Ovary (tissue), 9 donors: Measurements from ENCODE around the gene GPC6. TPM values are rescaled to one million over a fixed set of nuclear protein-coding genes. Genes with fewer than 3 reads are reported as not detected.

Source experiments
- DNase-seq, 5 donors: peaks; one replicate each; pipeline ENCODE4 v3.0.0-alpha.2; 2019 to 2020
- H3K27ac ChIP-seq, 2 donors: fragments of 200-600 bp; one replicate each; pipeline versions ENCODE4 v1.5.1 to v1.8.0; 2019 to 2022
- H3K27me3 ChIP-seq: fragments of 200-600 bp; one replicate; pipeline ENCODE4 v1.8.0; 2022
- H3K36me3 ChIP-seq: fragments of 200-600 bp; sonication (generic); one replicate; pipeline ENCODE4 v1.5.1; 2019
- H3K4me1 ChIP-seq: one replicate; pipeline ENCODE4 v1.8.1; 2013; ENCODE audit warnings: mild to moderate bottlenecking, moderate library complexity; ENCODE audit not compliant: insufficient read depth
- H3K4me3 ChIP-seq: fragments of 200-600 bp; sonication (generic); one replicate; pipeline ENCODE4 v1.5.1; 2017
- H3K9me3 ChIP-seq, 2 donors: fragments of 200-600 bp in 1 of 2; sonication (generic) in 1 of 2; one replicate each; pipeline versions ENCODE4 v1.5.1 to v1.8.1; 2013 to 2019; ENCODE audit warnings: mild to moderate bottlenecking in 1 of 2, moderate library complexity in 1 of 2
- EP300 ChIP-seq: sonication (generic); formaldehyde crosslinking; IDR thresholded peaks from one replicate; pipeline ENCODE4 v1.6.1; 2017; ENCODE audit warnings: antibody characterized with exemption
- POLR2A ChIP-seq: fragments of 450-650 bp; IDR thresholded peaks from one replicate; pipeline ENCODE4 v1.6.1; 2017; ENCODE audit warnings: antibody characterized with exemption, mild to moderate bottlenecking, moderate library complexity
- WGBS, 3 donors: extraction: QIAGEN DNeasy Blood & Tissue Kit in 1 of 3; methylation state at CpG; one replicate each; pipeline versions ENCODE4 v1.1.5 to v1.1.7; 2013 to 2017; 5-methylcytosine and 5-hydroxymethylcytosine counted together
- intact Hi-C, 4 donors: fragments of 100-400 bp; cut with DNase I; formaldehyde crosslinking; loops; one replicate each; pipeline versions ENCODE4 v1.11.0 to v1.15.1; 2022 to 2023
- polyA plus RNA-seq, 2 donors: library from polyadenylated mRNA; stranded (reverse); fragments of 200-250 nt in 1 of 2; fragments of 350-450 nt in 1 of 2; fragmentation: Illumina TruSeq in 1 of 2; extraction: RNeasy Lipid Tissue Mini Kit (QIAGEN cat#74804) in 1 of 2; gene quantifications; one replicate each; pipeline ENCODE4 v1.2.3, GENCODE V29; 2013 to 2014
- total RNA-seq, 7 donors: library from RNA; depleted of rRNA in 2 of 7; stranded (reverse); fragments of >200 nt in 2 of 7; fragmentation: NEBNext Ultra II Directional in 3 of 7; extraction: Animal tissue kit (Norgen Biotek cat#: 25700) in 3 of 7; gene quantifications; one replicate each; pipeline versions ENCODE4 v1.1.0 to v1.2.4, GENCODE V29; 2016 to 2023
- TF ChIP-seq, protein P1 (sequence below), 3 donors: fragments of 450-650 bp in 2 of 3; fragments of 200-600 bp in 1 of 3; IDR thresholded peaks; one replicate each; pipeline versions ENCODE4 v1.5.1 to v1.8.0; 2016 to 2022; ENCODE audit warnings: antibody characterized with exemption in 3 of 3, mild to moderate bottlenecking in 1 of 3
- donor health status: DM: no; HTN: no; CAD: no; lungs with moderate emphysema.
- donor health status: DM: no; HTN: no; CAD: no.
- donor health status: Bipolar disorder and iron deficiency.
- donor health status: DM: yes; HTN: yes; CAD: no.
- donor health status: DM: no; HTN: no; CAD: no.
- donor health status: DM: yes; HTN: yes; CAD: no.

GPC6 gene
- total and polyA plus RNA-seq, 9 donors = 4.3 to 22.3 (median 17.9) TPM

- no peak for DNase-seq
- no peaks in the 10 kb centered on the region for H3K27me3 ChIP-seq
- H3K4me1 ChIP-seq = no peaks in the 10 kb centered on the region
- H3K27ac ChIP-seq = no peak overlapping the region
- intact Hi-C loops = no loop called here
- no peaks in the 10 kb centered on the region for H3K9me3 ChIP-seq
- TF ChIP-seq, protein P1, sequence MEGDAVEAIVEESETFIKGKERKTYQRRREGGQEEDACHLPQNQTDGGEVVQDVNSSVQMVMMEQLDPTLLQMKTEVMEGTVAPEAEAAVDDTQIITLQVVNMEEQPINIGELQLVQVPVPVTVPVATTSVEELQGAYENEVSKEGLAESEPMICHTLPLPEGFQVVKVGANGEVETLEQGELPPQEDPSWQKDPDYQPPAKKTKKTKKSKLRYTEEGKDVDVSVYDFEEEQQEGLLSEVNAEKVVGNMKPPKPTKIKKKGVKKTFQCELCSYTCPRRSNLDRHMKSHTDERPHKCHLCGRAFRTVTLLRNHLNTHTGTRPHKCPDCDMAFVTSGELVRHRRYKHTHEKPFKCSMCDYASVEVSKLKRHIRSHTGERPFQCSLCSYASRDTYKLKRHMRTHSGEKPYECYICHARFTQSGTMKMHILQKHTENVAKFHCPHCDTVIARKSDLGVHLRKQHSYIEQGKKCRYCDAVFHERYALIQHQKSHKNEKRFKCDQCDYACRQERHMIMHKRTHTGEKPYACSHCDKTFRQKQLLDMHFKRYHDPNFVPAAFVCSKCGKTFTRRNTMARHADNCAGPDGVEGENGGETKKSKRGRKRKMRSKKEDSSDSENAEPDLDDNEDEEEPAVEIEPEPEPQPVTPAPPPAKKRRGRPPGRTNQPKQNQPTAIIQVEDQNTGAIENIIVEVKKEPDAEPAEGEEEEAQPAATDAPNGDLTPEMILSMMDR (IDR thresholded peaks at IDR 0.05) = no peak
- TF ChIP-seq EP300 (no peak), POLR2A (no peak)
- no peak overlapping the region for H3K4me3 ChIP-seq
- no peaks in the 10 kb centered on the region for H3K36me3 ChIP-seq
Observed at GRCh38 chr13:94417294-94417693, 1190.7 kb downstream of the GPC6 start.

DNA sequence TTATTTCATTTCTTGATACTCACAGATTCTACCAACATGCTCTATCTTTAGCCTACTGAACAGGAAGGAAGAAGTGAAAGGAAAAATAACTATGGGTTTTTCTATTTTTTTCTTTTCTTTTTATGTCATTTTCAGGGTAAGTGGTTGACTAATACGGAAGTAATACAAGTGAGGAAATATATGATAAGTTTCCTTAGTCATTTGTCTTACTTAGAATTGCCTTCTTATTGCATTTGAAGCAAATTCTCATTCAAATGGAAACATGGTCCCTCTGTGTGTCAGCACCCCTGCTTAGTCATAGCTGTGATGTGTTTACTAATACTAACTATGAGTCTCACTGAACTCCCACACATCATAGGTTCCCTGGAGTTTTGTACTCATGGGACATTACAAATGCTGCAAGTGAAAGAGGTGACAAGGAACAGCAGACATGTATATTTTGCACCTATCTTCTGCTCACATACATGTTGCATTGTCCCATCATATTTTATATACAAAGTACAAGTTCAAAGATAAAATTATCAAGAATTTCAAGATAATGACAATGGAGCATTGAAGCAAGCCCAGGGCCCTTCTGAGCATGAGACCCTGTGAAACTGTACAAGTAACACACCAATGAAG lies 1192.8 kb downstream of the GPC6 start:
- H3K27me3 ChIP-seq = no peaks in the 10 kb centered on the region
- no peaks in the 10 kb centered on the region for H3K36me3 ChIP-seq
- no peaks in the 10 kb centered on the region for H3K9me3 ChIP-seq
- H3K4me1 ChIP-seq = no peaks in the 10 kb centered on the region
- no peak overlapping the region for H3K27ac ChIP-seq
- 69 to 86% (median 82%) methylated on average over 1 of the region's 1 CpG for WGBS, 3 donors
- intact Hi-C loops = no loop called here
- H3K4me3 ChIP-seq = no peak overlapping the region
- no peak for DNase-seq
- TF ChIP-seq POLR2A (no peak), EP300 (no peak)
- TF ChIP-seq, protein P1 (IDR thresholded peaks at IDR 0.05) = no peak

GRCh38 chr13:94419925-94420305 lies 1193.3 kb downstream of the GPC6 start:
- no peak for DNase-seq
- H3K9me3 ChIP-seq = no peaks in the 10 kb centered on the region
- intact Hi-C loops = no loop called here
- 58 to 80% (median 71%) methylated on average over 1 of the region's 1 CpG for WGBS, 3 donors
- H3K27me3 ChIP-seq = no peaks in the 10 kb centered on the region
- H3K4me3 ChIP-seq = no peak overlapping the region
- no peaks in the 10 kb centered on the region for H3K36me3 ChIP-seq
- no peaks in the 10 kb centered on the region for H3K4me1 ChIP-seq
- no peak overlapping the region for H3K27ac ChIP-seq
- TF ChIP-seq, protein P1 (IDR thresholded peaks at IDR 0.05) = no peak
- TF ChIP-seq POLR2A = no peak
- no peak for TF ChIP-seq EP300

GRCh38 chr13:94427313-94427953 lies 1200.8 kb downstream of the GPC6 start:
- intact Hi-C loops = no loop called here
- 65 to 78% (median 69%) methylated on average over 5 of the region's 5 CpGs for WGBS, 3 donors

More at GRCh38 chr13:94427313-94427953, 1200.8 kb downstream of the GPC6 start:
- H3K27ac ChIP-seq = no peak overlapping the region
- H3K9me3 ChIP-seq = no peaks in the 10 kb centered on the region
- DNase-seq = no peak
- TF ChIP-seq, protein P1 (IDR thresholded peaks at IDR 0.05) = no peak
- TF ChIP-seq POLR2A (no peak), EP300 (no peak)
- no peaks in the 10 kb centered on the region for H3K36me3 ChIP-seq
- no peaks in the 10 kb centered on the region for H3K4me1 ChIP-seq
- no peaks in the 10 kb centered on the region for H3K27me3 ChIP-seq
- H3K4me3 ChIP-seq = no peak overlapping the region
